Gastroesophageal sphincter (tissue), 3 donors: ENCODE results near the gene PRDM12.

Source experiments
- CTCF ChIP-seq, 4 experiments: fragments of 200-600 bp in 2 of 4; fragments of 450-650 bp in 2 of 4; sonication (generic) in 1 of 4; IDR thresholded peaks; one replicate each; pipeline ENCODE4 v1.5.1; 2017 to 2019; ENCODE audit warnings: antibody characterized with exemption in 4 of 4, mild to moderate bottlenecking in 2 of 4, moderate library complexity in 2 of 4
- EP300 ChIP-seq: sonication (generic); formaldehyde crosslinking; IDR thresholded peaks from one replicate; pipeline ENCODE4 v1.6.1; 2017; ENCODE audit warnings: antibody characterized with exemption, mild to moderate bottlenecking
- POLR2A ChIP-seq, 2 donors: fragments of 450-650 bp; IDR thresholded peaks; one replicate each; pipeline ENCODE4 v1.6.1; 2017; ENCODE audit warnings: antibody characterized with exemption in 2 of 2, mild to moderate bottlenecking in 2 of 2, moderate library complexity in 1 of 2
- POLR2AphosphoS5 ChIP-seq: sonication (generic); formaldehyde crosslinking; IDR thresholded peaks from one replicate; pipeline ENCODE4 v1.6.1; 2017; ENCODE audit warnings: antibody characterized with exemption

- no peak for TF ChIP-seq CTCF (IDR thresholded peaks at IDR 0.05)
- no peak for TF ChIP-seq POLR2AphosphoS5
- TF ChIP-seq EP300: no peak
- no peak for TF ChIP-seq POLR2A (IDR thresholded peaks at IDR 0.05)
These were observed 29.6 kb upstream of the PRDM12 start for GRCh38 chr9:130634801-130635200.
